Type B pancreatic cell (in vitro differentiated cells): Measurements from ENCODE around the gene POLR3B. TPM values are rescaled to one million over a fixed set of nuclear protein-coding genes. Genes with fewer than 3 reads are reported as not detected.
A peak's percentile ranks its signal among the peaks of the same experiment; 100 is the strongest.

ENCODE experiments used
- DNase-seq: peaks from one replicate; pipeline ENCODE4 v3.0.0; 2021; ENCODE audit warnings: mixed read lengths; ENCODE audit not compliant: unreplicated experiment; ENCODE audit errors: extremely low spot score
- H3K27ac Mint-ChIP-seq: 2 replicates; pipeline ENCODE4 v1.8.0; 2021; ENCODE audit warnings: mild to moderate bottlenecking, mixed read lengths
- H3K27me3 Mint-ChIP-seq: 2 replicates; pipeline ENCODE4 v1.8.0; 2021; ENCODE audit warnings: mixed read lengths
- H3K36me3 Mint-ChIP-seq: 2 replicates; pipeline ENCODE4 v1.8.0; 2021; ENCODE audit warnings: mixed read lengths
- H3K4me1 Mint-ChIP-seq: one replicate; pipeline ENCODE4 v1.8.0; 2021; ENCODE audit warnings: mixed read lengths; ENCODE audit not compliant: unreplicated experiment
- H3K4me3 Mint-ChIP-seq: 2 replicates; pipeline ENCODE4 v1.8.0; 2021; ENCODE audit warnings: mild to moderate bottlenecking, mixed read lengths
- H3K9me3 Mint-ChIP-seq: 2 replicates; pipeline ENCODE4 v1.8.0; 2021; ENCODE audit warnings: mixed read lengths
- total RNA-seq: library from RNA; stranded (reverse); gene quantifications from 2 replicates; pipeline ENCODE4 v1.2.1, GENCODE V29; 2021; ENCODE audit warnings: low replicate concordance
- TF ChIP-seq, protein P1 (sequence below): fragments of 200-600 bp; sonication (generic); conservative IDR thresholded peaks from 2 replicates; pipeline ENCODE4 v1.5.0; 2021; ENCODE audit warnings: antibody characterized with exemption, mild to moderate bottlenecking

POLR3B gene
- total RNA-seq, 1 donor from 2014 or later = 13.6 TPM

DNA sequence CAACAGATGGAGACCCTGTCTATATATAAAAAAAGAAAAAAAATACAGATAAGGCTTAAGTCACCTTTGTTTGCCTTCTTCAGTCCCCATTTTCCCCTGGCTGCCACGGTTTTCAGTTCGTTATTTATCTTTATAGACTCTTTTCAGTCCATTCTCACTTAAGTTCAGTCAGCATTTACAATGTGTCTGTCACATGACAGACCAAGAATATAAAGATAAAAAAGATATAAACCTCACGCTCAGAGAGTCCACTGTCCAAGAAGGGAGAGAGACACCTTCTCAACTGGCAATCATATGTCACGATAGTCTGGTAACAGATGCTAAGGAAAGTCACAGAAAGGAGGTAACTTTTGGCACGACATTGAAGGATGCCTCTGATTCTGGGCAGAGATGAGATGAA, 13.4 kb upstream of the POLR3B start:
- no peak overlapping the region for H3K4me3 Mint-ChIP-seq
- TF ChIP-seq, protein P1, sequence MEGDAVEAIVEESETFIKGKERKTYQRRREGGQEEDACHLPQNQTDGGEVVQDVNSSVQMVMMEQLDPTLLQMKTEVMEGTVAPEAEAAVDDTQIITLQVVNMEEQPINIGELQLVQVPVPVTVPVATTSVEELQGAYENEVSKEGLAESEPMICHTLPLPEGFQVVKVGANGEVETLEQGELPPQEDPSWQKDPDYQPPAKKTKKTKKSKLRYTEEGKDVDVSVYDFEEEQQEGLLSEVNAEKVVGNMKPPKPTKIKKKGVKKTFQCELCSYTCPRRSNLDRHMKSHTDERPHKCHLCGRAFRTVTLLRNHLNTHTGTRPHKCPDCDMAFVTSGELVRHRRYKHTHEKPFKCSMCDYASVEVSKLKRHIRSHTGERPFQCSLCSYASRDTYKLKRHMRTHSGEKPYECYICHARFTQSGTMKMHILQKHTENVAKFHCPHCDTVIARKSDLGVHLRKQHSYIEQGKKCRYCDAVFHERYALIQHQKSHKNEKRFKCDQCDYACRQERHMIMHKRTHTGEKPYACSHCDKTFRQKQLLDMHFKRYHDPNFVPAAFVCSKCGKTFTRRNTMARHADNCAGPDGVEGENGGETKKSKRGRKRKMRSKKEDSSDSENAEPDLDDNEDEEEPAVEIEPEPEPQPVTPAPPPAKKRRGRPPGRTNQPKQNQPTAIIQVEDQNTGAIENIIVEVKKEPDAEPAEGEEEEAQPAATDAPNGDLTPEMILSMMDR = no peak
- no peak for DNase-seq
- H3K36me3 Mint-ChIP-seq = peaks cover 13% of the 10 kb centered on the region
- H3K27me3 Mint-ChIP-seq = no peaks in the 10 kb centered on the region
- no peak overlapping the region for H3K27ac Mint-ChIP-seq
- H3K9me3 Mint-ChIP-seq = no peaks in the 10 kb centered on the region
- H3K4me1 Mint-ChIP-seq = peaks cover 14% of the 10 kb centered on the region

DNA sequence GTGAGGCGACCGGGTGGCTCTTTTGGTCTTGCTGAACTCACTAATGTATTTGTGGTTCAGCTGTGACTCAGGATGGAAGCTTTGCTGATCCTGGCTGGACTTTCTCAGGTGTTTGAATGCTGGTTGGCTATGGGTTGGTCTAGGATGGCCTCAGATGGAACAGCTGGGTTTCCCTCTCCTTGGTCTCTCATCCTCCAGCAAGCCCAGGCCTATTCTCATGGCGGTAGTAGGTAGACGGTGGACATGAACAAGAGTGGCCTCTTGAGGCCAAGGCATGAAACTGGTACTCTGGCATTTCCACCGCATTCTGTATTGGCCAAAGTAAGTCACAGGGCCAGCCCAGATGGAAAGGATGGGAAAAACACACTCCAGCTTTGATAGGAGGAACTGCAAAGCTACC, 11.8 kb upstream of the POLR3B start:
- Mint-ChIP-seq H3K27me3 (no peaks in the 10 kb centered on the region), H3K27ac (no peak overlapping the region), H3K36me3 (peaks cover 4% of the 10 kb centered on the region), H3K4me1 (peaks cover 14% of the 10 kb centered on the region), H3K9me3 (no peaks in the 10 kb centered on the region), H3K4me3 (no peak overlapping the region)
- no peak for DNase-seq
- TF ChIP-seq, protein P1 = peak; percentile 63

DNA sequence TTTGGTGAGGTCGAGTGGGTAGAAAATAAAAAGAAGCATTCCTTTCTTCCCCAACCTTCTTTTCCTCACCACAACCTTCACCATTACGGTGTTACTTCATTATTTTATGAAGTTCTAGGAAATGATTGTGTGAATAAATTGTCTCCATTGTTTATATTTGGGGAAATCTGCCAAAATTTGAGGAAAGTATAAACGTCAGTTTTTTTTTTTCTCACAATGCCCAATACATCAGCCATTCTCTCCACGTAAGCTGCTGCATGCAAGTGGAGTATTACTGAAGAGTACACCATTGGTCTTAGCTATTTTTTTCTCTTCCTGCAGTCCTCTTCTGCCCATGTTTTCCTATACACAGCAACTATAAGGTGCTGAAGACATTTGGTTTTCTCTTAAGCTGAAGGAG, 9.1 kb upstream of the POLR3B start:
- Mint-ChIP-seq H3K27ac (no peak overlapping the region), H3K27me3 (peaks cover 6% of the 10 kb centered on the region), H3K4me1 (no peaks in the 10 kb centered on the region), H3K9me3 (no peaks in the 10 kb centered on the region), H3K4me3 (no peak overlapping the region), H3K36me3 (peaks cover 4% of the 10 kb centered on the region)
- DNase-seq = no peak
- TF ChIP-seq, protein P1 = no peak

DNA sequence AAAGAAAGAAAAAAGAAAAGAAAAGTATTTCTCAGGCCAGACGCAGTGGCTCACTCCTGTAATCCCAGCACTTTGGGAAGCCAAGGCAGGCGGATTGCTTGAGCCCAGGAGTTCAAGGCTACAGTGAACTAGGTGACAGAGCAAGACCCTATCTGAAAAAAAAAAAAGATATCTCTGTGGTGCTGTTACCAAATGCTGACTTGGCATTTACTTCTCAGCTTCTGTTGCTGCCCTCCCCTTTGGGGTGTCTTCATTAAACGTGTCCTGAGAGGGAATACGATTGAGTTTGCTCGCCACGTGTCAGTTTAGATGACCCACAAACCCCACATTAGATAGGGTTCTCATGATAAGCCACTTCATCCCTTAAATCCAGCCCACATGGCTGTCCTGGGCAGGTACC, 4.4 kb upstream of the POLR3B start:
- TF ChIP-seq, protein P1 = no peak
- Mint-ChIP-seq H3K9me3 (no peaks in the 10 kb centered on the region), H3K27me3 (peaks cover 6% of the 10 kb centered on the region), H3K4me3 (no peak overlapping the region), H3K36me3 (no peaks in the 10 kb centered on the region), H3K4me1 (peaks cover 7% of the 10 kb centered on the region), H3K27ac (no peak overlapping the region)
- DNase-seq = no peak

DNA sequence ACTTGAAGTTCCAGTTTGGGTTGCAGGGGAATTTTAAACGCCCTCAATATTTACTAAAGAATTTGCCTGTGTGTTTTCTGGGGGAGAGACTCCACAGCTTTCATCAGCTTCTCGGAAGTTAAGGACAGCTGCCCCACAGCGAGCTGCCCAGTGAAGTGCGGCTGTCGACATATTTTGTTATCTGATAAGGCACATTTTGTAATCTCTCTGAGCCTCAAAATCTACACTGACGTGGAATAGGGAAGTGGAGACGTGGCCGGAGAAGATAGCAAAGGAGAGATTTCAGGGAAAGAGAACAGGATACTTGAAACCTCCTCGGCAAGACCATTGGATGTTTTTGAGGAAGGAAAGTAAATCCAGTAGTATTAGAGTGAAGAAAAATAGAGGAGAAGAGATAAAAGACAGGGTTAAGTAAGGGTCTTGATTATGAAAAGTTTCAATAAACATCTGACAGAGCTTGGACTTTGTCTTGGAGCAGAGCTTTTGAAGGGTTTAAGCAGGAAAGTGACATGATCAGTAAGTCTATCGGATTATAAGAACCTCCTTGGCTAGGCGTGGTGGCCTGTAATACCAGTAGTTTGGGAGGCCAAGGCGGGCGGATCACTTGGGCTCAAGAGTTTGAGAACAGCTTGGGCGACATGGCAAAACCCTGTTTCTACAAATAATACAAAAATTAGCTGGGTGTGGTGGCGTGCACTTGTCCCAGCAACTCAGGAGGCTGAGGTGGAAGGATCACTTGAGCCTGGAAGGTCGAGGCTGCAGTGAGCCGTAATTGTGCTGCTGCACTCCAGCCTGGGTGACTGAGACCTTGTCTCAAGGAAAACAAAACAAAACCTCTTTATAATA, 1.1 kb downstream of the POLR3B start:
- TF ChIP-seq, protein P1 = no peak

More for the DNA sequence above, 1.1 kb downstream of the POLR3B start:
- Mint-ChIP-seq H3K4me3 (peak overlapping the region; percentile 92), H3K27me3 (no peaks in the 10 kb centered on the region), H3K36me3 (no peaks in the 10 kb centered on the region), H3K9me3 (no peaks in the 10 kb centered on the region), H3K27ac (peak overlapping the region; percentile 98), H3K4me1 (peaks cover 11% of the 10 kb centered on the region)
- no peak for DNase-seq
